Fibroblast of the conjunctiva (primary cell): ENCODE data around the gene CD109.

Experiments used
- DNase-seq: peaks from one replicate; pipeline ENCODE4 v3.0.0-alpha.2; 2010; ENCODE audit warnings: low read depth

The CD109 gene

GRCh38 chr6:73858376-73858775 is 162.4 kb downstream of the CD109 start:
- DNase-seq = no peak

GRCh38 chr6:73860303-73860702 is 164.3 kb downstream of the CD109 start:
- no peak for DNase-seq

- DNase-seq = no peak
Observed at GRCh38 chr6:73866305-73866704, 170.3 kb downstream of the CD109 start.

- DNase-seq = no peak
Observed at GRCh38 chr6:73867411-73867810, 171.4 kb downstream of the CD109 start.

GRCh38 chr6:73870907-73871306 is 174.9 kb downstream of the CD109 start:
- DNase-seq = no peak

- no peak for DNase-seq
Observed at GRCh38 chr6:73873081-73873480, 177.1 kb downstream of the CD109 start.
